ENCODE results near the gene VAV2. TPM values are rescaled to one million over a fixed set of nuclear protein-coding genes. Genes with fewer than 3 reads are reported as not detected.
"Not testable (repeated sequence)": the region's sequence is repeated elsewhere in the genome, so short reads cannot be mapped to it uniquely, and the experiment has no call there.

VAV2 gene
- total RNA-seq, 2 donors from 2014 or later, result 3.4 to 6.0 TPM

DNA sequence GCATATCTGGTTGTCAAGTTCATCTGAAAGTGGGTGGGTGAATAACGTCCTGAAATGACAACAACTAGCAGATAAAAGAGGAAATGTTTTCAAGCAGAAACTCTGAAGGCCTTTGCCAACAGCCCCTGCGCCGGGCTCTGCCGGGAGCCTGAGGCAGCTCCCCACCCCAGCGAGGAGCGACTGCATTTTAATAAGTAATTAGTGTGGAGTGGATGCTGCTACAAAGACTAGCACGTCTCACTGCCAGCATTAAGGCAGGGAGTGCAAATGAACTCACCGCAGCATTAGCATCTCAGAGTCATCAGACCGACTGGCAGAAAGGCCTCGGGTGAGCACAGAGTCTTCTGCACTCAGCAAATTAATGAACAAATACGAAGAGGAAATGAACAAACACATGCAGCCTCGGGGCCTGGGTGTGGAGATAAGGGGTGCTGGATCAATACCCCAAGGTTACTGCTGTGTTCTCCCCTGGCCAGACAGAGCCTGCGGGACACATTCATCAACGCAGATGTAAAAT, 63.8 kb downstream of the VAV2 start:
- no peak for DNase-seq (ENCODE audit: low spot score)
- TF ChIP-seq, protein P1, sequence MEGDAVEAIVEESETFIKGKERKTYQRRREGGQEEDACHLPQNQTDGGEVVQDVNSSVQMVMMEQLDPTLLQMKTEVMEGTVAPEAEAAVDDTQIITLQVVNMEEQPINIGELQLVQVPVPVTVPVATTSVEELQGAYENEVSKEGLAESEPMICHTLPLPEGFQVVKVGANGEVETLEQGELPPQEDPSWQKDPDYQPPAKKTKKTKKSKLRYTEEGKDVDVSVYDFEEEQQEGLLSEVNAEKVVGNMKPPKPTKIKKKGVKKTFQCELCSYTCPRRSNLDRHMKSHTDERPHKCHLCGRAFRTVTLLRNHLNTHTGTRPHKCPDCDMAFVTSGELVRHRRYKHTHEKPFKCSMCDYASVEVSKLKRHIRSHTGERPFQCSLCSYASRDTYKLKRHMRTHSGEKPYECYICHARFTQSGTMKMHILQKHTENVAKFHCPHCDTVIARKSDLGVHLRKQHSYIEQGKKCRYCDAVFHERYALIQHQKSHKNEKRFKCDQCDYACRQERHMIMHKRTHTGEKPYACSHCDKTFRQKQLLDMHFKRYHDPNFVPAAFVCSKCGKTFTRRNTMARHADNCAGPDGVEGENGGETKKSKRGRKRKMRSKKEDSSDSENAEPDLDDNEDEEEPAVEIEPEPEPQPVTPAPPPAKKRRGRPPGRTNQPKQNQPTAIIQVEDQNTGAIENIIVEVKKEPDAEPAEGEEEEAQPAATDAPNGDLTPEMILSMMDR (IDR thresholded peaks at IDR 0.05), result no peak
- Histone ChIP-seq H3K4me1 (peaks cover 0 to 6% of the 10 kb centered on the region in 2 donors), H3K27me3 (no peaks in the 10 kb centered on the region), H3K4me3 (no peak overlapping the region), H3K36me3 (no peaks in the 10 kb centered on the region), H3K9me3 (no peaks in the 10 kb centered on the region), H3K27ac (no peak overlapping the region)

DNA sequence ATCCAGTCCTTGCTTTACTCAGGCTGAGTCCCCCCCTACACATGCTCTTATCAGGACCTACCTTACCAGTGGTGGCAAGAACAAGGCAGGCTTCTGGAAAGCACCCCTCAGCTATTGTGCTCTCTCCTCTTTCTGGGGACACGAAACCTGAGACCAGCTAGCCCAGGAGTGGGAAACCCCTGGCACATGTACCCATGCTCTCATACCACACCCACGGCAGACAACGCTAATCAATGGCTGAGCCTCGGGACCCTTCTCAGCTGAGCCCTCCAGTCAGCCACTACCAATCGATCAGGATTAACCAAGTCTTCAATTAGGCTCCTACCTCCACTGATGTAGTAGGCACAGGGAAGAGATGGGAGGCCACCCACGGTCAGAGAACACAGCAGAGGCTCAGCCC, 65.1 kb downstream of the VAV2 start:
- H3K4me3 ChIP-seq, result no peak overlapping the region
- H3K4me1 ChIP-seq, result no peaks in the 10 kb centered on the region
- no peak overlapping the region for H3K27ac ChIP-seq
- TF ChIP-seq, protein P1 (IDR thresholded peaks at IDR 0.05), result no peak
- no peaks in the 10 kb centered on the region for H3K27me3 ChIP-seq
- DNase-seq (ENCODE audit: low spot score), result no peak
- no peaks in the 10 kb centered on the region for H3K36me3 ChIP-seq
- H3K9me3 ChIP-seq, result no peaks in the 10 kb centered on the region

DNA sequence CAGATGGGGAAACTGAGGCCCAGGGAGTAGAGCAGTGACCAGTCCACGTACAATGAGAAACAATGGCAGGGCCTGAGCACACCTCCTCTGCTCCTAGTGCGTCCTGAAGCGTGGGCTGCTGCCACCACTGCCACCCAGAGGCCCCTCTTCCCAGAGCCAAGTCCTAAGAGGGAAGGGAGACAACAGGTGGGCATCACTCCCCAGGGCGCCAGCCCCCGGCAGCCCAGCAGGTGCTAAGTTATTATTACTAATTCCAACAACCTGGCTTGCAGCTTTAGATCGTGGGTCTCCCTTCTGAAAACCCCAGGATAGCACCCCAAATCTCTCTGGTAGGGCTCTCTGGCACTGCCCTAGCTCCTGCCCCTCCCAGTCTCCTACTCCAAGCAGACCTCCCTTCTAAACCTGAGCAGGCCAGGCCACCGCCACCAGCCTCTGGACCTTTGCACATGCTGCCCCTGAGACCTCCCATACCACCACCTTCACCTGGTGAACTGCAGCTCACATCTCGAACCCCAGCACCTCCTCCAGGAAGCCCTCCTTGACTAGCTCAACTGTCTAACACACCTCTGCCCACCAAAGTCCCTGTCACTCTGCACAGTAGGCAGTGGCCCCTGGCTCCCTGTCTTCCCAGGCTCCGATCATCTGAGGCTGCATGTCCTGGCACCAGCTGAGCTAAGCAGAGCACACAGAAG, 65.8 kb downstream of the VAV2 start:
- TF ChIP-seq, protein P1 (IDR thresholded peaks at IDR 0.05), result no peak
- Histone ChIP-seq H3K9me3 (no peaks in the 10 kb centered on the region), H3K27me3 (no peaks in the 10 kb centered on the region), H3K36me3 (no peaks in the 10 kb centered on the region), H3K4me1 (no peaks in the 10 kb centered on the region), H3K4me3 (no peak overlapping the region), H3K27ac (no peak overlapping the region)
- no peak for DNase-seq (ENCODE audit: low spot score)

DNA sequence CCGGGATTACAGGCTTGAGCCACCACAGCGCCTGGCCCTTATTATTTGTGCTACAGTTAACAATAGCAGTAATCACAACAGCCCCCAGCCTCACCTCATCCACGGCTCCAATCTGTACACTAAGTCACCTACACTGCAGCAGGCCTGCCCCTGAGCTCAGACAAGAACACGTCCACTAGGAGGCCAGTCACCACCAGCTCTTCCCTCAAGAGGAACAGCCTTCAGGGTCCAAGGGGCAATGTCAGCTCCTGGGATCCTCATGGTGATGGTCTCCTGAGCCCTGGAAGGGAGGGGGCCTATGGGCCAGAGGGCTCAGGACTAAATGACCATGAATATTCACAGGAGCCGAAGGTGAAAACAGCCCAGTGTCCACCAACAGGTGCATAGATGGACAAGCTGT, 67.7 kb downstream of the VAV2 start:
- Histone ChIP-seq H3K9me3 (no peaks in the 10 kb centered on the region), H3K36me3 (no peaks in the 10 kb centered on the region), H3K4me1 (peaks cover 0 to 6% of the 10 kb centered on the region in 2 donors), H3K27ac (no peak overlapping the region), H3K27me3 (no peaks in the 10 kb centered on the region), H3K4me3 (no peak overlapping the region)
- DNase-seq (ENCODE audit: low spot score), result no peak
- TF ChIP-seq, protein P1 (IDR thresholded peaks at IDR 0.05), result no peak

DNA sequence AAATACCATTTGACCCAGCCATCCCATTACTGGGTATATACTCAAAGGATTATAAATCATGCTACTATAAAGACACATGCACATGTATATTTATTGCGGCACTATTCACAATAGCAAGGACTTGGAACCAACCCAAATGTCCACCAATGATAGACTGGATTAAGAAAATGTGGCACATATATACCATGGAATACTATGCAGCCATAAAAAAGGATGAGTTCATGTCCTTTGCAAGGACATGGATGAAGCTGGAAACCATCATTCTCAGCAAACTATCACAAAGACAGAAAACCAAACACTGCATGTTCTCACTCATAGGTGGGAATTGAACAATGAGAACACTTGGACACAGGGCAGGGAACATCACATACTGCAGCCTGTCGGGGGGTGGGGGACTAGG, 68.5 kb downstream of the VAV2 start:
- H3K9me3 ChIP-seq; H3K27ac ChIP-seq; H3K4me3 ChIP-seq; H3K36me3 ChIP-seq; DNase-seq (ENCODE audit: low spot score); H3K27me3 ChIP-seq: not testable (repeated sequence)
- peaks cover 0 to 14% of the 10 kb centered on the region in 2 donors for H3K4me1 ChIP-seq

DNA sequence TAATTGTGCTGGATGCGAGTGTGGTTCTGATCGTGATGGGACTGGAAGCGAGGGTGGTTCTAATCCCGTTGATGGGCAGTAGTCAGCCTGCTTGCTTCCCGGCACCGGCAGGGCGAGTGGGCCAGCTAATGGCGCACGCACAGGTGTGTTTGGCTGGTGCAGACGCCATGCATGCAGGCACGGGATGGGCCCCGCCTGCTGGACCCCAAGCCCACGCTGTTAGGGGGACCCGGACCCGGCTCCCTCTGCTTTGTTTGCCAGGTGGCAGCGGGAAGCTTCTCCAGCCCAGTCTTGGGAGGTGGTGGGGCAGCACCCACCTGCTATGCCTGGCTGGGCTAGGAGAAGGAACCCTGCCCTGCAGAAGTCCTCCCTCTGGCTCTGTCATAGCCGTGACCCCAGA, 70.3 kb downstream of the VAV2 start:
- H3K27ac ChIP-seq, result no peak overlapping the region
- no peaks in the 10 kb centered on the region for H3K27me3 ChIP-seq
- no peak for DNase-seq (ENCODE audit: low spot score)
- H3K9me3 ChIP-seq, result no peaks in the 10 kb centered on the region
- H3K36me3 ChIP-seq, result no peaks in the 10 kb centered on the region
- H3K4me3 ChIP-seq, result no peak overlapping the region
- H3K4me1 ChIP-seq, result peaks cover 0 to 26% of the 10 kb centered on the region in 2 donors
- TF ChIP-seq, protein P1 (IDR thresholded peaks at IDR 0.05), result no peak
